H1 (cell line): ENCODE results near the gene MARCKS. TPM values are rescaled to one million over a fixed set of nuclear protein-coding genes. Genes with fewer than 3 reads are reported as not detected.

ENCODE experiments used
- CTCF ChIA-PET: fragments of 300-600 bp; sonication (Branson Sonifier 250); formaldehyde crosslinking; loops from one replicate; lab custom pipeline; 2021; ENCODE audit not compliant: partially characterized antibody; lab: Charles Lee
- POLR2A ChIA-PET: fragments of 300-600 bp; sonication (Branson Sonifier 250); formaldehyde crosslinking; loops from one replicate; lab custom pipeline; 2021; ENCODE audit warnings: inconsistent platforms; ENCODE audit not compliant: partially characterized antibody; lab: Charles Lee
- DNase-seq, 2 experiments: peaks; one replicate each; pipeline versions ENCODE4 v3.0.0 to v3.0.0-alpha.2; 2010 to 2022; ENCODE audit warnings: low spot score in 2 of 2, low read depth in 1 of 2, mixed read lengths in 1 of 2
- FAIRE-seq: peaks from 2 replicates; lab custom pipeline; 2011; peaks lifted over from hg19 to GRCh38; lab: Jason Lieb, UNC
- H2AFZ ChIP-seq: 2 replicates; pipeline ENCODE4 v1.8.1; 2012; ENCODE audit warnings: low read length, inconsistent platforms
- H2AK5ac ChIP-seq: 2 replicates; pipeline ENCODE4 v1.6.1; 2013; ENCODE audit warnings: low read depth, low read length
- H2BK120ac ChIP-seq: replicated peaks from 2 replicates; pipeline ENCODE3; 2013; ENCODE audit warnings: low read depth, low read length, inconsistent platforms
- H2BK12ac ChIP-seq: 2 replicates; pipeline ENCODE4 v1.6.1; 2013; ENCODE audit warnings: low read depth, low read length
- H2BK15ac ChIP-seq: 2 replicates; pipeline ENCODE4 v1.6.1; 2013; ENCODE audit warnings: low read length
- H2BK20ac ChIP-seq: 2 replicates; pipeline ENCODE4 v1.6.1; 2013; ENCODE audit warnings: low read length
- H2BK5ac ChIP-seq: 2 replicates; pipeline ENCODE4 v1.6.1; 2013; ENCODE audit warnings: low read depth, low read length
- H3K14ac ChIP-seq: 2 replicates; pipeline ENCODE4 v1.6.1; 2013; ENCODE audit warnings: inconsistent platforms; ENCODE audit not compliant: insufficient read length
- H3K18ac ChIP-seq: 2 replicates; pipeline ENCODE4 v1.6.1; 2013; ENCODE audit warnings: low read length; ENCODE audit errors: extremely low read depth
- H3K23ac ChIP-seq: 2 replicates; pipeline ENCODE4 v1.6.1; 2013; ENCODE audit warnings: inconsistent platforms; ENCODE audit not compliant: insufficient read length
- H3K23me2 ChIP-seq: 2 replicates; pipeline ENCODE4 v1.6.1; 2013; ENCODE audit warnings: low read depth, low read length
- H3K27ac ChIP-seq: 2 replicates; pipeline ENCODE4 v1.6.1; 2011; ENCODE audit warnings: low read depth, low read length, inconsistent platforms
- H3K27me3 ChIP-seq, 4 experiments: replicated peaks in 1 of 4; 1 replicate in 1 of 4; 2 replicates in 3 of 4; pipeline versions ENCODE4 v1.6.1 to v1.8.1; 2011 to 2013; ENCODE audit warnings: low read length in 3 of 4, mild to moderate bottlenecking in 3 of 4, inconsistent platforms in 2 of 4, mixed read lengths in 2 of 4, moderate library complexity in 1 of 4; ENCODE audit not compliant: control insufficient read depth in 3 of 4, insufficient read depth in 3 of 4; ENCODE audit errors: extremely low read depth in 1 of 4
- H3K36me3 ChIP-seq, 4 experiments: 2 replicates each; pipeline versions ENCODE4 v1.6.1 to v1.8.1; 2011 to 2013; ENCODE audit warnings: mild to moderate bottlenecking in 4 of 4, low read length in 3 of 4, moderate library complexity in 2 of 4, control low read depth in 1 of 4, inconsistent platforms in 1 of 4; ENCODE audit not compliant: insufficient read depth in 4 of 4, control insufficient read depth in 2 of 4
- H3K4ac ChIP-seq: replicated peaks from 2 replicates; pipeline ENCODE3; 2013; ENCODE audit warnings: low read length, low read depth, mixed read lengths, inconsistent platforms; ENCODE audit not compliant: insufficient read length
- H3K4me1 ChIP-seq, 4 experiments: replicated peaks in 1 of 4; 1 replicate in 1 of 4; 2 replicates in 3 of 4; pipeline versions ENCODE4 v1.6.1 to v1.8.1; 2011 to 2013; ENCODE audit warnings: low read length in 3 of 4, inconsistent platforms in 2 of 4, mixed read lengths in 1 of 4; ENCODE audit not compliant: insufficient read depth in 4 of 4, control insufficient read depth in 3 of 4
- H3K4me2 ChIP-seq, 2 experiments: 2 replicates each; pipeline versions ENCODE4 v1.6.1 to v1.8.1; 2011 to 2013; ENCODE audit warnings: low read depth in 2 of 2, low read length in 2 of 2, control low read depth in 1 of 2, inconsistent platforms in 1 of 2, mild to moderate bottlenecking in 1 of 2; ENCODE audit not compliant: insufficient read depth in 1 of 2
- H3K4me3 ChIP-seq, 4 experiments: fragments of 200-600, 300-600 bp in 1 of 4; sonication (generic), shearing (Covaris generic), sonication (Bioruptor Twin) in 1 of 4; 2 replicates each; pipeline versions ENCODE4 v1.5.1 to v1.8.1; 2011 to 2016; ENCODE audit warnings: low read length in 4 of 4, low read depth in 3 of 4, control low read depth in 2 of 4, inconsistent platforms in 2 of 4, mild to moderate bottlenecking in 2 of 4, mixed read lengths in 1 of 4, moderate library complexity in 1 of 4; ENCODE audit not compliant: insufficient read depth in 2 of 4; ENCODE audit errors: extremely low read depth in 1 of 4
- H3K56ac ChIP-seq: replicated peaks from 2 replicates; pipeline ENCODE3; 2013; ENCODE audit warnings: low read depth, mild to moderate bottlenecking, mixed read lengths, low read length, inconsistent platforms; ENCODE audit not compliant: insufficient read length
- H3K79me1 ChIP-seq: 2 replicates; pipeline ENCODE4 v1.6.1; 2013; ENCODE audit warnings: low read depth, low read length, control low read depth
- H3K79me2 ChIP-seq, 2 experiments: 2 replicates each; pipeline versions ENCODE4 v1.6.1 to v1.8.1; 2012 to 2013; ENCODE audit warnings: low read length in 2 of 2, mild to moderate bottlenecking in 2 of 2, inconsistent platforms in 1 of 2; ENCODE audit not compliant: insufficient read depth in 2 of 2, control insufficient read depth in 1 of 2
- H3K9ac ChIP-seq, 4 experiments: replicated peaks in 1 of 4; 1 replicate in 1 of 4; 2 replicates in 3 of 4; pipeline versions ENCODE4 v1.6.1 to v1.8.1; 2011 to 2013; ENCODE audit warnings: low read depth in 3 of 4, low read length in 3 of 4, control low read depth in 2 of 4, mild to moderate bottlenecking in 2 of 4, moderate library complexity in 2 of 4, inconsistent platforms in 1 of 4; ENCODE audit errors: extremely low read depth in 1 of 4
- H3K9me3 ChIP-seq, 2 experiments: 2 replicates each; pipeline versions ENCODE4 v1.6.1 to v1.8.1; 2012 to 2013; ENCODE audit warnings: mild to moderate bottlenecking in 2 of 2, moderate library complexity in 2 of 2, control low read depth in 1 of 2, inconsistent platforms in 1 of 2, low read depth in 1 of 2, low read length in 1 of 2, mixed read lengths in 1 of 2; ENCODE audit not compliant: insufficient read depth in 2 of 2
- H4K20me1 ChIP-seq, 2 experiments: replicated peaks in 1 of 2; 2 replicates each; pipeline versions ENCODE3 to v1.8.1; 2011 to 2013; ENCODE audit warnings: inconsistent platforms in 2 of 2, low read length in 2 of 2, mild to moderate bottlenecking in 1 of 2; ENCODE audit not compliant: insufficient read depth in 2 of 2, control insufficient read depth in 1 of 2
- H4K5ac ChIP-seq: 2 replicates; pipeline ENCODE4 v1.6.1; 2013; ENCODE audit warnings: low read length, low read depth, mixed read lengths, inconsistent platforms; ENCODE audit not compliant: insufficient read length
- H4K8ac ChIP-seq: 2 replicates; pipeline ENCODE4 v1.8.0; 2013; ENCODE audit warnings: mild to moderate bottlenecking, moderate library complexity, low read length, inconsistent platforms; ENCODE audit not compliant: insufficient read depth; ENCODE audit errors: extremely low read depth
- H4K91ac ChIP-seq: replicated peaks from 2 replicates; pipeline ENCODE3; 2013; ENCODE audit warnings: low read length, mixed read lengths, inconsistent platforms; ENCODE audit not compliant: insufficient read length
- BACH1 ChIP-seq: IDR thresholded peaks from 2 replicates; pipeline ENCODE4 v1.6.1; 2012; ENCODE audit warnings: low read length, improper control_type of control experiment
- CHD2 ChIP-seq: IDR thresholded peaks from 2 replicates; pipeline ENCODE4 v1.6.1; 2012; ENCODE audit warnings: low read length, improper control_type of control experiment
- TCF12 ChIP-seq: IDR thresholded peaks from 2 replicates; pipeline ENCODE4 v1.6.1; 2011; ENCODE audit warnings: low read depth, mild to moderate bottlenecking, low read length
- whole genome bisulfite sequencing, 2 experiments: shearing (Covaris generic) in 1 of 2; methylation state at CpG; one replicate each; pipeline versions ENCODE4 v1.1.6 to v1.1.7; 2013 to 2015; ENCODE audit warnings: low lambda C conversion rate in 2 of 2, mixed read lengths in 2 of 2, inconsistent platforms in 1 of 2, low coverage in 1 of 2, missing lambda C conversion rate in 1 of 2; ENCODE audit not compliant: insufficient replicate concordance in 2 of 2, insufficient coverage in 1 of 2, insufficient read length in 1 of 2; ENCODE audit errors: extremely low coverage in 1 of 2, missing lambda C conversion rate in 1 of 2; 5-methylcytosine and 5-hydroxymethylcytosine counted together
- polyA plus RNA-seq, 7 experiments: library from polyadenylated mRNA; depleted of rRNA in 3 of 7; stranded (reverse) in 5 of 7; unstranded in 2 of 7; fragments of >200 nt in 5 of 7; fragments of 200-250 nt in 2 of 7; gene quantifications; 1 replicate in 5 of 7; 2 replicates in 1 of 7; 4 replicates in 1 of 7; pipeline versions ENCODE4 v1.2.1 to v1.2.3, GENCODE V29; 2011 to 2013; ENCODE audit warnings: missing spikeins in 2 of 7, mixed read lengths in 2 of 7
- total RNA-seq: library from RNA; stranded (reverse); fragmentation: NEBNext Ultra II Directional; extraction: Animal tissue kit (Norgen Biotek cat#: 25700); gene quantifications from 2 replicates; pipeline ENCODE4 v1.2.1, GENCODE V29; 2021

Gene MARCKS
- total and polyA plus RNA-seq, 2 of the 8 experiments (the other 6 are each of a cell fraction or from before 2014, with no cell fraction given) = 26.6 to 111 TPM

DNA sequence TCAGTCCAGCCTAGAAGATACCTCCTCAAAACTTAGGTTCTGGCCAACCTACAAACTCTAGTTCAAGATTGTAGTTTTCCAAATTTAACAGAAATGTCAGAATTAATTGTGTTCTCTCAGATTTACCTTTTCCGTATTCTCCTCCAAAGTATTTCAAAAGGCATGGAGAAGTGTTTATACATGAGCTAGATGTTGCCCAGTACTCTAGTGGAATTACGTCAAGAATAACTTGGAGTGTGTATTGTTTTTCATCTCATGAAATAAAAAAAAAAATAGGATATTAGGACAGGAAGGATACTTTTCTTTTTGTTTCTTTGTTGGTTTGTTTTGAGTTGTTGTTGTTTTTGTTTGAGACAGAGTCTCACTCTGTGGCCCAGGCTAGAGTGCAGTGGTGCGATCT is 32.3 kb upstream of the MARCKS start:
- 90% methylated on average over 3 of the region's 3 CpGs; no CpG with 5 or more reads in 1 of the 2 experiments for WGBS, 2 experiments
- H3K23ac ChIP-seq = no peak overlapping the region
- H3K36me3 ChIP-seq = no peaks in the 10 kb centered on the region
- H3K14ac ChIP-seq = no peak overlapping the region
- no peak overlapping the region for H4K91ac ChIP-seq
- H3K79me2 ChIP-seq = no peaks in the 10 kb centered on the region
- H2BK120ac ChIP-seq = no peak overlapping the region
- no peak overlapping the region for H4K5ac ChIP-seq
- no peak overlapping the region for H3K56ac ChIP-seq
- TF ChIP-seq TCF12 = no peak
- TF ChIP-seq CHD2 = no peak
- TF ChIP-seq BACH1 = no peak
- no peaks in the 10 kb centered on the region; a peak in 1 of 7 replicates for H3K27me3 ChIP-seq
- H3K4me2 ChIP-seq = no peak overlapping the region
- H4K8ac ChIP-seq = no peak overlapping the region
- no peaks in the 10 kb centered on the region for H3K4me1 ChIP-seq
- ChIA-PET CTCF (no interaction called here), POLR2A (interaction anchor here (0.6 kb wide), 1 partner anchor 1593 kb away, joined by 3 read pairs; no protein-coding TSS in a partner anchor)
- no peak overlapping the region for H2BK20ac ChIP-seq
- H3K9ac ChIP-seq = no peak overlapping the region
- no peak overlapping the region for H3K27ac ChIP-seq
- H2BK5ac ChIP-seq = no peak overlapping the region
- no peak for DNase-seq
- no peak overlapping the region for H3K4ac ChIP-seq
- no peak overlapping the region for H2AK5ac ChIP-seq
- FAIRE-seq = no peak
- no peak overlapping the region for H2AFZ ChIP-seq
- no peaks in the 10 kb centered on the region for H3K23me2 ChIP-seq
- no peaks in the 10 kb centered on the region for H3K79me1 ChIP-seq
- no peak overlapping the region for H3K4me3 ChIP-seq
- no peak overlapping the region for H2BK15ac ChIP-seq
- no peaks in the 10 kb centered on the region for H3K9me3 ChIP-seq
- H2BK12ac ChIP-seq = no peak overlapping the region
- H3K18ac ChIP-seq = no peak overlapping the region
- no peaks in the 10 kb centered on the region for H4K20me1 ChIP-seq
